Measurements from ENCODE around the gene C16orf87.

C16orf87 gene

DNA sequence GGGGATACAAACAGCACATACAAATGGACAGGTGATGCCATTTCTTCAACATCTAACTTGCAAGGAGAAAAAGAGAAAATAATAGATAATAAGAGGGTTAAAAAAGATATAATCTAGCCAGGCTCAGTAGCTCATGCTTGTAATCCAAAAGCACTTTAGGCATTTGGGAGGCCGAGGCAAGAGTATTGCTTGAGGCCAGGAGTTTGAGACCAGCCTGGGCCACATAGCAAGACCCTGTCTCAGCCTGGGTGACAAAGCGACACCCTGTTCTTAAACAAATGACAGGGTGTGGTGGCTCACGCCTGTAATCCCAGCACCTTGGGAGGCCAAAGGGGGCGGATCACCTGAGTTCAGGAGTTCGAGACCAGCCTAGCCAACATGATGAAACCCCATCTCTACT, 19.3 kb downstream of the C16orf87 start:
- TF ChIP-seq, protein P1, sequence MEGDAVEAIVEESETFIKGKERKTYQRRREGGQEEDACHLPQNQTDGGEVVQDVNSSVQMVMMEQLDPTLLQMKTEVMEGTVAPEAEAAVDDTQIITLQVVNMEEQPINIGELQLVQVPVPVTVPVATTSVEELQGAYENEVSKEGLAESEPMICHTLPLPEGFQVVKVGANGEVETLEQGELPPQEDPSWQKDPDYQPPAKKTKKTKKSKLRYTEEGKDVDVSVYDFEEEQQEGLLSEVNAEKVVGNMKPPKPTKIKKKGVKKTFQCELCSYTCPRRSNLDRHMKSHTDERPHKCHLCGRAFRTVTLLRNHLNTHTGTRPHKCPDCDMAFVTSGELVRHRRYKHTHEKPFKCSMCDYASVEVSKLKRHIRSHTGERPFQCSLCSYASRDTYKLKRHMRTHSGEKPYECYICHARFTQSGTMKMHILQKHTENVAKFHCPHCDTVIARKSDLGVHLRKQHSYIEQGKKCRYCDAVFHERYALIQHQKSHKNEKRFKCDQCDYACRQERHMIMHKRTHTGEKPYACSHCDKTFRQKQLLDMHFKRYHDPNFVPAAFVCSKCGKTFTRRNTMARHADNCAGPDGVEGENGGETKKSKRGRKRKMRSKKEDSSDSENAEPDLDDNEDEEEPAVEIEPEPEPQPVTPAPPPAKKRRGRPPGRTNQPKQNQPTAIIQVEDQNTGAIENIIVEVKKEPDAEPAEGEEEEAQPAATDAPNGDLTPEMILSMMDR (conservative IDR thresholded peaks at IDR 0.05; ENCODE audit: low read length) = no peak
- no peak overlapping the region for H3K4me3 ChIP-seq (ENCODE audit: low read length)
- DNase-seq (ENCODE audit: low read depth) = no peak

DNA sequence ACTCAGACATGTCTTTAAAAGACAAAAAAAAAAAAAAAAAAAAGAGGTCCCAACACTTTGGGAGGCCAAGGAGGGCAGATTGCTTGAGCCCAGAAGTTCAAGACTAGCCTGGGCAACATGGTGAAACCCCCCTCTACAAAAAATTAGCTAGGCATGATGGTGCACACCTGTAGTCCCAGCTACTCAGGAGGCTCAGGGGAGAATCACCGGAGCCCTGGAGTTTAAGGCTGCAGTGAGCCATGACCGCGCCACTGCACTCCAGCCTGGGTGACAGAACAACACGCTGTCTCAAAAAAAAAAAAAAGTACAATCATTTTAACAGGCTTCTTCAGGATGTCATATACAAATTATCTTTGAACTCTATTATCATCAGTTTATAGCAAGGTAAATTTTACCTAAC, 22.0 kb downstream of the C16orf87 start:
- H3K4me3 ChIP-seq (ENCODE audit: low read length) = no peak overlapping the region
- TF ChIP-seq, protein P1 (conservative IDR thresholded peaks at IDR 0.05; ENCODE audit: low read length) = no peak
- DNase-seq (ENCODE audit: low read depth) = no peak

DNA sequence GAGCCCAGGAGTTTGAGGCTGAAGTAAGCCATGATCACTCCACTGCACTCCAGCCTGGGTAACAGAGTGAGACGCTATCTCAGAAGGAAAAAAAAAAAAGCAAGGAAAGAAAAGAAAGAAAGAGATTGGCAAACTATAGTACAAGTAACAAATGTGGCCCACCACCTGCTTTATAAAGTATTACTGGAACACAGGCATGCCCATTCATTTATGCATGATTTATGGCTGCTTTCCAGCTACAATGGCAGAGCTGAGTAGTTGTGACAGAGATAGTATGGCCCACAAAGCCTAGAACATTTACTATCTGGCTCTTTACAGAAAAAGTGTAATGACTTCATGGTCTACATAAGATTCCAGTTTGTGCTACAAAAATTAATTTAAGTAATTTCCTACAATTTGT, 23.6 kb downstream of the C16orf87 start:
- no peak overlapping the region for H3K4me3 ChIP-seq (ENCODE audit: low read length)
- no peak for DNase-seq (ENCODE audit: low read depth)
- TF ChIP-seq, protein P1 (conservative IDR thresholded peaks at IDR 0.05; ENCODE audit: low read length) = no peak

DNA sequence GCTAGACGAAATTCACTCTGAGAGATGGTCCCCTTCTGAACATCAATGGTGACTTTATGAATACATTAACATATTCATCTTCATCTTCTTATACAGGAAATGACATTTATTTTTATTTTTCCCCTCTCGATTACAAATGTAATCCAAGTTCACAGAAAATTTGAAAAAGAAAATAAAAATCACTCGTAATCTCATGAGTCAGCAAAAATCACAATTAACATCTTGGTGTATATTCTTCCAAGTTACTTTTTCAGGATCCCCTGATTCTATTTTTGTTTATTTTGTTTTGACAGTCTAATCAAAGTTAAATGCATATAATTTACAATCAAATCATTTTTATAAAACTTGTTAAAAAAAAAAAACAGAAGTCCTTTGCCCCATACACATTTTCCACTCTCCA, 27.6 kb downstream of the C16orf87 start:
- TF ChIP-seq, protein P1 (conservative IDR thresholded peaks at IDR 0.05; ENCODE audit: low read length) = no peak
- DNase-seq (ENCODE audit: low read depth) = no peak
- no peak overlapping the region for H3K4me3 ChIP-seq (ENCODE audit: low read length)

DNA sequence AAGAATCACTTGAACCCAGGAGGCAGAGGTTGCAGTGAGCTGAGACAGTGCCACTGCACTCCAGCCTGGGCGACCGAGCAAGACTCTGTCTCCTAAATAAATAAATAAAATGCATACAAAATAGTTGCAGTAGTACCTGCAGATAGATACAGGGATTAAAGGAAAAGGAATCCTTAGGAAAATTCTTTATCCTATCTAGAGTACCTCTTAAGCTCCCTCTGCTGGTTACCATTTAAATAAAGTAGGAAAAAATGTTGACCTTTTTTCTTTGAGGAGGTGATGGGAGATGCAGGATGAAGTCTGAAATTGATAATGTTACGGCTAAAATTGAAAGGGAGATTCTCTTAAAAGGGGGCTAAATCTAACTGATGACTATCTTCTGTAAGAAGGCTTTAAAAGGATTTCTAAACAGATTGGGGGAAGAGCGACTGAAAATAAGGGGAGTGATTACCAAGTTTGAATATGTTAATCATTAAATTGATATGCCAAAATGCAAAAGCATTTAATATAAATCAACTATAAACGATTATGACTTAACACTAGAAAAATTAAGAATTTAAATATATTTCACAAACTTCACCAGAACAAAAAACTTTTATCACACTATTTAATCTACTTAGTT, 29.4 kb downstream of the C16orf87 start:
- peak; percentile 13 for DNase-seq (ENCODE audit: low read depth)
- TF ChIP-seq, protein P1 (conservative IDR thresholded peaks at IDR 0.05; ENCODE audit: low read length) = peak; percentile 61
- no peak overlapping the region for H3K4me3 ChIP-seq (ENCODE audit: low read length)

DNA sequence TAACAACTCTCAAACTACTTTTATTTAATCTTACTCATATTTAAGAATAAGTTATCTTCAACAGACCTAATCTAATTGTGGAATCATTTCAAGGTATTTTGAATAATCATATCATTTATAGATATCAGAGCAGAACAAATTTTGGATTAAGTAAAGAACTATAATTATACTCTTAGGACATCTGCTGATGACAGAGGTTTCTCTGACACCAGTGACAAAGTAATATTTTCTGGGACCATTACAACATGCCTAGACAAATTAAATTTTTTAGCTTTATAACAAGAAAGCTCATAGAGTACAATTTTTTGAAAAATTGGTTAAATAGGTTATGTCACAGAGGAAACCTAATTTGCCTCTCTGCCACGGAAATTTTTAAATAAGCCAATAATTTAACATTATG, 30.5 kb downstream of the C16orf87 start:
- TF ChIP-seq, protein P1 (conservative IDR thresholded peaks at IDR 0.05; ENCODE audit: low read length) = no peak
- DNase-seq (ENCODE audit: low read depth) = no peak
- H3K4me3 ChIP-seq (ENCODE audit: low read length) = no peak overlapping the region

DNA sequence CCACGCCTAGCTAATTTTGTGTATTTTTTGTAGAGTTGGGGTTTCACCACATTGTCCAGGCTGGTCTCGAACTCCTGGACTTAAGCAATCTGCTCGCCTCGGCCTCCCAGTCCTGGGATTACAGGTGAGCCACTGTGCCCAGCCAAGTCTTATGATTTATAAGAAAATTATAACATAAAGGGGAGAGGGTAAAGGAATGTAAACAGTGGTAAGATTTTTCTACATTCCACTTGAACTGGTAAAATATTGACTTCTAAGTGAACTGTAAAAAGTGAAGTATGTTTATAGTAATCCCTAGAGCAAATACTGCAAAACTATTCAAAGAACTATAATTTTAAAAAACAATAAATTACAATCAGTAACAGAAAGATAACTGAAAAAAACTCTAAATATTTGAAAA, 33.5 kb downstream of the C16orf87 start:
- DNase-seq (ENCODE audit: low read depth) = no peak
- TF ChIP-seq, protein P1 (conservative IDR thresholded peaks at IDR 0.05; ENCODE audit: low read length) = no peak
- no peak overlapping the region for H3K4me3 ChIP-seq (ENCODE audit: low read length)
